Neuronal stem cell (in vitro differentiated cells): ENCODE data around the gene KRTAP10-1.

Source experiments
- DNase-seq: peaks from one replicate; pipeline ENCODE4 v3.0.0-alpha.2; 2013; ENCODE audit warnings: low spot score
- H2AFZ ChIP-seq: one replicate; pipeline ENCODE4 v1.6.1; 2013; ENCODE audit warnings: mild to moderate bottlenecking, low read length, inconsistent platforms
- H2AK5ac ChIP-seq: 2 replicates; pipeline ENCODE4 v1.6.1; 2013; ENCODE audit warnings: low read depth, mild to moderate bottlenecking, inconsistent platforms, low read length, moderate library complexity, mixed read lengths
- H2BK120ac ChIP-seq: 2 replicates; pipeline ENCODE4 v1.6.1; 2013; ENCODE audit warnings: low read depth, mild to moderate bottlenecking, inconsistent platforms, low read length, moderate library complexity, mixed read lengths
- H2BK12ac ChIP-seq: one replicate; pipeline ENCODE4 v1.6.1; 2013; ENCODE audit warnings: low read length, inconsistent platforms
- H2BK15ac ChIP-seq: 2 replicates; pipeline ENCODE4 v1.6.1; 2013; ENCODE audit warnings: mild to moderate bottlenecking, low read length, inconsistent platforms, mixed read lengths
- H2BK5ac ChIP-seq: one replicate; pipeline ENCODE4 v1.6.1; 2013; ENCODE audit warnings: inconsistent platforms, mild to moderate bottlenecking, low read length, moderate library complexity
- H3K14ac ChIP-seq: one replicate; pipeline ENCODE4 v1.6.1; 2013; ENCODE audit warnings: low read length, inconsistent platforms
- H3K18ac ChIP-seq: 2 replicates; pipeline ENCODE4 v1.6.1; 2013; ENCODE audit warnings: low read length, inconsistent platforms
- H3K23ac ChIP-seq: 2 replicates; pipeline ENCODE4 v1.6.1; 2013; ENCODE audit warnings: low read depth, mild to moderate bottlenecking, mixed read lengths, low read length, inconsistent platforms; ENCODE audit not compliant: poor library complexity
- H3K27ac ChIP-seq: replicated peaks from 3 replicates; pipeline ENCODE4 v1.5.1; 2013; ENCODE audit warnings: low read length, inconsistent platforms
- H3K27me3 ChIP-seq, 3 experiments: 2 replicates each; pipeline ENCODE4 v1.6.1; 2013; ENCODE audit warnings: low read length in 3 of 3, mild to moderate bottlenecking in 2 of 3, inconsistent platforms in 1 of 3, low read depth in 1 of 3, mixed read lengths in 1 of 3, moderate library complexity in 1 of 3; ENCODE audit not compliant: control insufficient read depth in 3 of 3, insufficient read depth in 3 of 3
- H3K36me3 ChIP-seq, 2 donors: replicated peaks in 1 of 2; 2 replicates each; pipeline ENCODE4 v1.6.1; 2013; ENCODE audit warnings: low read length in 2 of 2; ENCODE audit not compliant: control insufficient read depth in 2 of 2, insufficient read depth in 2 of 2
- H3K4ac ChIP-seq: 2 replicates; pipeline ENCODE4 v1.6.1; 2013; ENCODE audit warnings: inconsistent platforms, mild to moderate bottlenecking, low read length, moderate library complexity
- H3K4me1 ChIP-seq, 2 donors: 1 replicate in 1 of 2; 2 replicates in 1 of 2; pipeline ENCODE4 v1.6.1; 2013; ENCODE audit warnings: low read length in 2 of 2, low read depth in 1 of 2; ENCODE audit not compliant: control insufficient read depth in 2 of 2, insufficient read depth in 1 of 2
- H3K4me2 ChIP-seq: one replicate; pipeline ENCODE4 v1.6.1; 2013; ENCODE audit warnings: mild to moderate bottlenecking, low read length, inconsistent platforms; ENCODE audit not compliant: insufficient read depth, poor library complexity, severe bottlenecking
- H3K4me3 ChIP-seq, 2 donors: 2 replicates each; pipeline ENCODE4 v1.5.1; 2013; ENCODE audit warnings: low read length in 2 of 2, mild to moderate bottlenecking in 2 of 2, inconsistent platforms in 1 of 2, moderate library complexity in 1 of 2
- H3K79me1 ChIP-seq: one replicate; pipeline ENCODE4 v1.6.1; 2013; ENCODE audit warnings: low read depth, mild to moderate bottlenecking, inconsistent platforms, low read length, moderate library complexity
- H3K9ac ChIP-seq: one replicate; pipeline ENCODE4 v1.6.1; 2013; ENCODE audit warnings: mild to moderate bottlenecking, low read depth, low read length, inconsistent platforms; ENCODE audit not compliant: poor library complexity
- H3K9me3 ChIP-seq, 2 donors: replicated peaks in 1 of 2; 2 replicates each; pipeline versions ENCODE3 to v1.6.1; 2013; ENCODE audit warnings: low read length in 2 of 2, mild to moderate bottlenecking in 2 of 2, inconsistent platforms in 1 of 2, low read depth in 1 of 2, mixed read lengths in 1 of 2, moderate library complexity in 1 of 2; ENCODE audit not compliant: control insufficient read depth in 2 of 2, insufficient read depth in 1 of 2
- H4K8ac ChIP-seq: one replicate; pipeline ENCODE4 v1.6.1; 2013; ENCODE audit warnings: low read depth, mild to moderate bottlenecking, inconsistent platforms, low read length, moderate library complexity
- H4K91ac ChIP-seq: one replicate; pipeline ENCODE4 v1.6.1; 2013; ENCODE audit warnings: low read length, low read depth, mild to moderate bottlenecking, inconsistent platforms; ENCODE audit not compliant: poor library complexity
- WGBS, 2 donors: extraction: QIAGEN DNeasy Blood & Tissue Kit; methylation state at CpG; one replicate each; pipeline ENCODE4 v1.1.7; 2013; ENCODE audit warnings: missing lambda C conversion rate in 2 of 2, mixed read lengths in 1 of 2; ENCODE audit not compliant: insufficient read length in 2 of 2, insufficient replicate concordance in 1 of 2; ENCODE audit errors: extremely low coverage in 2 of 2; 5-methylcytosine and 5-hydroxymethylcytosine counted together

Gene KRTAP10-1

DNA sequence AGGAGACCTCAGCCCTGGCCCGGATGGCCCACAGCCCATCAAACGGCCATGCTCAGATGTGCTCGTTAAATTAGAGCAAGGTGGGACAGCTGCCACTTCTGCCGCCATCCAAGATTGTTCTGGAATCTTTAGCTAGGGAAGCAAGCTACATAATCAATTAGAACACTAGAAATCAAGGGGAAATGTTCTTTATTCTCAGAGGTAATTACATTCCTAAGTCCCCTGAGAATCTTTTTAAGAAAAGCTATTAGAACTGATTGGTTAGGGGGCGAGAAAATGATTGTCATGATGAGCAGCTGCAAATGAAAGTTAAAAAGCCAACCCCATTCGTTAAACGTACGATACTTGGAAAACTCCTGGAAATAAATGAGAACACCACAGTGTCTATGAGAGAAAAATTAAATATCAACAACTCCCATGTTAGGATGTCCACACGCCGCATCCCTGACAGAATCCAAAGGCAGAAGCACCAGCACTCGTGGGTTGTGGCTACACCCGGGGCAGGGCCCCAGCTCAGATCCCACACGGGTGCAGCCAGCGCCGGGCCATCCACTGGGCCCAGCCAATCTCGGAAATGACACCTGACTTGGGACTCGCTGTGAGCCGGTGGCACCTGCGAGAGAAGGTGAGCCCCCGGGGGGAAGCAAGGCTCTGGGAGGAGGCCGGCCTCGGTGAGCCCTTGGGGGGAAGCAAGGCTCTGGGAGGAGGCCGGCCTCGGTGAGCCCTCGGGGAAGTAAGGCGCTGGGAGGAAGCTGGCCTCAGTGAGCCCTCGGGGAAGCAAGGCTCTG lies 37.6 kb downstream of the KRTAP10-1 start:
- Histone ChIP-seq H2BK5ac (no peak overlapping the region), H2AFZ (no peak overlapping the region), H3K9me3 (no peaks in the 10 kb centered on the region), H2BK12ac (no peak overlapping the region), H3K18ac (no peak overlapping the region), H3K14ac (no peak overlapping the region), H3K79me1 (peaks cover 4% of the 10 kb centered on the region), H3K4ac (no peak overlapping the region), H3K27ac (no peak overlapping the region), H3K23ac (no peak overlapping the region), H2BK120ac (no peak overlapping the region), H2BK15ac (no peak overlapping the region), H3K27me3 (peaks cover 0 to 19% (median 0%) of the 10 kb centered on the region in 3 experiments), H3K4me1 (peaks cover 11 to 21% of the 10 kb centered on the region in 2 donors), H3K36me3 (no peaks in the 10 kb centered on the region), H3K4me2 (no peak overlapping the region), H3K9ac (no peak overlapping the region), H2AK5ac (peak overlapping the region; percentile 81), H3K4me3 (no peak overlapping the region), H4K8ac (no peak overlapping the region), H4K91ac (no peak overlapping the region)
- WGBS, 2 donors = no CpG with 5 or more reads among the region's 27 CpGs
- DNase-seq = no peak

DNA sequence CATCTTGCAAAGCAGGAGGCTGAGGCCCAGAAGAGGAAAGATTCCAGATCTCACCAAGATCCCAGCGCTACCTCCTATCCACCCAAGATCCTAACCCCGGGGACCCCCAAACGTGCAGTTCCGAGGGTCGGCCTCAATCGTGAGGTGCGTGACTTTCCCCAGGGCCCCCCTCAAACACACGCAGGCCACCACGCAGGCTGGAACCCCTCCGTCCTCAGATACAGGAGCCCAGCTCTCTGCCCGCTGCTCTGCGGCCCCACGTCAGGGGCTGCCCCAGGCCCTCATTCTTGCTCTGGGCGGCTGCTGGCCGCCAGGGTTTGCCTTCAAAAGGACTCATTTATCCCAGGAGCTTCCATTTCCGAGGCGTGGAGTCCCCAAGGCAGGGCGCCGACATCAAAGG lies 39.9 kb downstream of the KRTAP10-1 start:
- H3K9me3 ChIP-seq = peaks cover 0 to 3% of the 10 kb centered on the region in 2 donors
- H3K27ac ChIP-seq = no peak overlapping the region
- no peak overlapping the region for H3K14ac ChIP-seq
- H3K4me2 ChIP-seq = no peak overlapping the region
- H3K36me3 ChIP-seq = no peaks in the 10 kb centered on the region
- no peak overlapping the region for H3K23ac ChIP-seq
- no peak overlapping the region for H3K4ac ChIP-seq
- H4K91ac ChIP-seq = no peak overlapping the region
- H3K18ac ChIP-seq = no peak overlapping the region
- no peak overlapping the region for H2BK15ac ChIP-seq
- peak overlapping the region; percentile 79 for H2AK5ac ChIP-seq
- H2BK120ac ChIP-seq = no peak overlapping the region
- no peak overlapping the region for H2AFZ ChIP-seq
- H3K4me3 ChIP-seq = no peak overlapping the region
- no peak for DNase-seq
- H3K9ac ChIP-seq = no peak overlapping the region
- no CpG with 5 or more reads among the region's 19 CpGs for WGBS, 2 donors
- no peak overlapping the region for H2BK12ac ChIP-seq
- H3K79me1 ChIP-seq = peaks cover 4% of the 10 kb centered on the region
- no peak overlapping the region for H2BK5ac ChIP-seq
- H3K4me1 ChIP-seq = peaks cover 16 to 24% of the 10 kb centered on the region in 2 donors
- peaks cover 0 to 24% (median 0%) of the 10 kb centered on the region in 3 experiments for H3K27me3 ChIP-seq
- no peak overlapping the region for H4K8ac ChIP-seq

DNA sequence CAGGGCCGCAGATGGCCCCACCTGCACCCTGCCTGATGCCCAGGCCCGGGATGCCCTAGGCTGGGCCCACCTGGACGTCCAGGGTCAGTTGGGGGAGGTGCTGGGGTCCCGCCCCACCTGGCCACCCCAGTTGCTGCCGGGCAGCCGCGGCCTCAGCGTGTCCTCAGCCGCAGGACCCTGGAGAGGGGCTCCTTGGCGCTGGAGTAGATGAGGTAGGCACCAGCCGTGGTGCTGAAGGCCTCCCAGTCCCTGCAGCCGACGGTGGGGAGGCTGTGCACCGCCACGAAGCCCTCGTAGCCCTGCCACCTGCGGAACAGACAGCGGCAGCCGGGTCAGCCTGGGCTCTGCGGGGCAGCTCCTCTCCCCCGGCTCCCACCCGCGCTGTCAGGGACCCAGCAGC lies 40.4 kb downstream of the KRTAP10-1 start:
- Histone ChIP-seq H3K9me3 (peaks cover 0 to 6% of the 10 kb centered on the region in 2 donors), H3K4ac (no peak overlapping the region)

DNA sequence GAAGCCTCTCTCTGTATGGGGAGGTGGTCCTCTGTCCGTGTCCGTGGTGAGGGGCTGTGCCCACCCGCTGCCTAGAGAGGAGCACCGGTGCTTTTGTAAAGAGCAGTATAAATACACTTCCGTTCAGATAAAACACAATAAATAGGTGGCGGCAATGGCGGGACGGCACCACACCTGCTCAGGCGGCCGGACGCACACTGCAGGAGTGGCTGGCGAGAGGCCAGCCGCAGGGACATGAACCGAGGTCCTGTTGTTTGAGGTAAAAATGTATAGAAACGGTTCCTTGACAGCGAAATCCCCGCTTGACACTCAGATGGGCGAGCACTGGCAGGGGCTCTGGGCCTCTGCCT lies 40.8 kb downstream of the KRTAP10-1 start:
- peaks cover 0 to 6% of the 10 kb centered on the region in 2 donors for H3K9me3 ChIP-seq
- no peak overlapping the region for H3K27ac ChIP-seq
- no peak overlapping the region for H2BK12ac ChIP-seq
- no CpG with 5 or more reads among the region's 18 CpGs for WGBS, 2 donors
- no peak overlapping the region for H3K4me3 ChIP-seq
- peak overlapping the region; percentile 57 for H2AK5ac ChIP-seq
- H2BK15ac ChIP-seq = no peak overlapping the region
- H3K4me1 ChIP-seq = peaks cover 16 to 24% of the 10 kb centered on the region in 2 donors
- H3K27me3 ChIP-seq = peaks cover 0 to 25% (median 0%) of the 10 kb centered on the region in 3 experiments
- H3K23ac ChIP-seq = peak overlapping the region; percentile 25
- H3K4me2 ChIP-seq = no peak overlapping the region
- no peak overlapping the region for H2BK120ac ChIP-seq
- H4K91ac ChIP-seq = no peak overlapping the region
- H4K8ac ChIP-seq = no peak overlapping the region
- DNase-seq = no peak
- H3K79me1 ChIP-seq = peaks cover 4% of the 10 kb centered on the region
- no peak overlapping the region for H3K9ac ChIP-seq
- H2BK5ac ChIP-seq = no peak overlapping the region
- peak overlapping the region; percentile 6 for H3K14ac ChIP-seq
- no peak overlapping the region for H3K4ac ChIP-seq
- no peak overlapping the region for H2AFZ ChIP-seq
- H3K18ac ChIP-seq = peak overlapping the region; percentile 54
- H3K36me3 ChIP-seq = no peaks in the 10 kb centered on the region

More for the DNA sequence above, 40.4 kb downstream of the KRTAP10-1 start:
- Histone ChIP-seq H3K9ac (no peak overlapping the region), H2AK5ac (peak overlapping the region; percentile 79), H3K79me1 (peaks cover 4% of the 10 kb centered on the region), H2AFZ (no peak overlapping the region), H2BK15ac (no peak overlapping the region), H2BK120ac (no peak overlapping the region), H4K8ac (no peak overlapping the region), H3K23ac (peak overlapping the region; percentile 25), H3K4me3 (no peak overlapping the region), H3K27ac (no peak overlapping the region), H2BK12ac (peak overlapping the region; percentile 30), H3K18ac (peak overlapping the region; percentile 54), H3K14ac (no peak overlapping the region), H3K36me3 (no peaks in the 10 kb centered on the region), H2BK5ac (no peak overlapping the region), H3K4me1 (peaks cover 16 to 24% of the 10 kb centered on the region in 2 donors), H3K4me2 (no peak overlapping the region), H3K27me3 (peaks cover 0 to 25% (median 0%) of the 10 kb centered on the region in 3 experiments), H4K91ac (no peak overlapping the region)
- no CpG with 5 or more reads among the region's 23 CpGs for WGBS, 2 donors
- no peak for DNase-seq
